HUES6 (cell line): ENCODE results near the gene NCOA1.

ENCODE experiments used
- H3K27ac ChIP-seq: 2 replicates; pipeline ENCODE4 v1.7.0; 2013; ENCODE audit warnings: low read depth, mild to moderate bottlenecking, low read length, inconsistent platforms
- H3K27me3 ChIP-seq: 2 replicates; pipeline ENCODE4 v1.6.1; 2013; ENCODE audit warnings: low read length; ENCODE audit not compliant: control insufficient read depth, insufficient read depth
- H3K36me3 ChIP-seq: 2 replicates; pipeline ENCODE4 v1.6.1; 2013; ENCODE audit warnings: low read length; ENCODE audit not compliant: control insufficient read depth, insufficient read depth
- H3K4me1 ChIP-seq: 2 replicates; pipeline ENCODE4 v1.6.1; 2013; ENCODE audit warnings: low read length; ENCODE audit not compliant: control insufficient read depth, insufficient read depth
- H3K4me3 ChIP-seq: 2 replicates; pipeline ENCODE4 v1.5.1; 2013; ENCODE audit warnings: low read depth, low read length
- H3K9ac ChIP-seq: one replicate; pipeline ENCODE4 v1.6.1; 2013; ENCODE audit warnings: mild to moderate bottlenecking, low read length
- H3K9me3 ChIP-seq: 2 replicates; pipeline ENCODE4 v1.6.1; 2013; ENCODE audit warnings: low read depth, low read length; ENCODE audit not compliant: control insufficient read depth, insufficient read depth

Gene NCOA1

GRCh38 chr2:24491542-24492420 lies 727 bp downstream of the NCOA1 start:
- Histone ChIP-seq H3K36me3 (no peaks in the 10 kb centered on the region), H3K27ac (no peak overlapping the region), H3K27me3 (peaks cover 17% of the 10 kb centered on the region), H3K4me1 (peaks cover 18% of the 10 kb centered on the region), H3K4me3 (peak overlapping the region; percentile 96), H3K9me3 (no peaks in the 10 kb centered on the region), H3K9ac (peak overlapping the region; percentile 83)

GRCh38 chr2:24492421-24493279 lies 1.6 kb downstream of the NCOA1 start:
- Histone ChIP-seq H3K4me3 (peak overlapping the region; percentile 96), H3K9me3 (no peaks in the 10 kb centered on the region), H3K27ac (no peak overlapping the region), H3K9ac (peak overlapping the region; percentile 54), H3K4me1 (peaks cover 18% of the 10 kb centered on the region), H3K27me3 (peaks cover 17% of the 10 kb centered on the region), H3K36me3 (no peaks in the 10 kb centered on the region)

GRCh38 chr2:24493713-24494112 lies 2.7 kb downstream of the NCOA1 start:
- Histone ChIP-seq H3K4me3 (no peak overlapping the region), H3K27me3 (peaks cover 17% of the 10 kb centered on the region), H3K4me1 (peaks cover 18% of the 10 kb centered on the region), H3K9me3 (no peaks in the 10 kb centered on the region), H3K36me3 (no peaks in the 10 kb centered on the region), H3K9ac (no peak overlapping the region), H3K27ac (no peak overlapping the region)

GRCh38 chr2:24494410-24494809 lies 3.4 kb downstream of the NCOA1 start:
- H3K27ac ChIP-seq = no peak overlapping the region
- peaks cover 17% of the 10 kb centered on the region for H3K27me3 ChIP-seq
- H3K9ac ChIP-seq = no peak overlapping the region
- peaks cover 16% of the 10 kb centered on the region for H3K4me1 ChIP-seq
- H3K36me3 ChIP-seq = no peaks in the 10 kb centered on the region
- no peak overlapping the region for H3K4me3 ChIP-seq
- H3K9me3 ChIP-seq = no peaks in the 10 kb centered on the region

GRCh38 chr2:24495451-24495850 lies 4.4 kb downstream of the NCOA1 start:
- no peaks in the 10 kb centered on the region for H3K9me3 ChIP-seq
- no peak overlapping the region for H3K27ac ChIP-seq
- H3K4me1 ChIP-seq = peaks cover 8% of the 10 kb centered on the region; the same call in 1 of the 2 replicates
- no peaks in the 10 kb centered on the region for H3K36me3 ChIP-seq
- peaks cover 17% of the 10 kb centered on the region for H3K27me3 ChIP-seq
- no peak overlapping the region for H3K4me3 ChIP-seq
- H3K9ac ChIP-seq = no peak overlapping the region

GRCh38 chr2:24496959-24497358 lies 5.9 kb downstream of the NCOA1 start:
- H3K9ac ChIP-seq = no peak overlapping the region
- H3K27ac ChIP-seq = no peak overlapping the region
- H3K27me3 ChIP-seq = peaks cover 17% of the 10 kb centered on the region
- H3K4me3 ChIP-seq = no peak overlapping the region
- H3K36me3 ChIP-seq = no peaks in the 10 kb centered on the region
- peaks cover 8% of the 10 kb centered on the region for H3K4me1 ChIP-seq
- H3K9me3 ChIP-seq = no peaks in the 10 kb centered on the region

- no peaks in the 10 kb centered on the region for H3K36me3 ChIP-seq
- no peak overlapping the region for H3K4me3 ChIP-seq
- H3K4me1 ChIP-seq = peaks cover 5% of the 10 kb centered on the region
- H3K27me3 ChIP-seq = peaks cover 9% of the 10 kb centered on the region
- no peak overlapping the region for H3K27ac ChIP-seq
- H3K9ac ChIP-seq = no peak overlapping the region
- H3K9me3 ChIP-seq = no peaks in the 10 kb centered on the region
Observed at GRCh38 chr2:24497685-24498084, 6.6 kb downstream of the NCOA1 start.

- peaks cover under 1% of the 10 kb centered on the region for H3K4me1 ChIP-seq
- H3K9me3 ChIP-seq = no peaks in the 10 kb centered on the region
- H3K36me3 ChIP-seq = no peaks in the 10 kb centered on the region
- no peak overlapping the region for H3K9ac ChIP-seq
- H3K4me3 ChIP-seq = no peak overlapping the region
- peaks cover 5% of the 10 kb centered on the region; the same call in 1 of the 2 replicates for H3K27me3 ChIP-seq
- no peak overlapping the region for H3K27ac ChIP-seq
Observed at GRCh38 chr2:24498121-24498520, 7.1 kb downstream of the NCOA1 start.

GRCh38 chr2:24501813-24502212 lies 10.8 kb downstream of the NCOA1 start:
- Histone ChIP-seq H3K9me3 (no peaks in the 10 kb centered on the region), H3K4me3 (no peak overlapping the region), H3K4me1 (no peaks in the 10 kb centered on the region; the same call in 1 of the 2 replicates), H3K36me3 (no peaks in the 10 kb centered on the region), H3K27me3 (no peaks in the 10 kb centered on the region), H3K9ac (no peak overlapping the region), H3K27ac (no peak overlapping the region)

- Histone ChIP-seq H3K27me3 (no peaks in the 10 kb centered on the region), H3K27ac (no peak overlapping the region), H3K4me3 (no peak overlapping the region), H3K4me1 (no peaks in the 10 kb centered on the region; the same call in 1 of the 2 replicates), H3K9ac (no peak overlapping the region), H3K36me3 (no peaks in the 10 kb centered on the region), H3K9me3 (no peaks in the 10 kb centered on the region)
Observed at GRCh38 chr2:24505534-24506275, 14.7 kb downstream of the NCOA1 start.
